HepG2 (cell line): ENCODE data around the gene ZNFX1. TPM values are rescaled to one million over a fixed set of nuclear protein-coding genes. Genes with fewer than 3 reads are reported as not detected.
A peak's percentile ranks its signal among the peaks of the same experiment; 100 is the strongest.

Source experiments
- FOXA3 ChIP-seq: IDR thresholded peaks from 2 replicates; pipeline ENCODE4 v1.6.1; 2016; ENCODE audit warnings: missing genetic modification reagents, missing compliant biosample characterization
- FOXK2 ChIP-seq: fragments of 450-650 bp; IDR thresholded peaks from 2 replicates; pipeline ENCODE4 v1.6.1; 2016
- HMG20A ChIP-seq: IDR thresholded peaks from 2 replicates; pipeline ENCODE4 v1.6.1; 2016; ENCODE audit warnings: borderline replicate concordance
- HMGA1 ChIP-seq: sonication (generic); formaldehyde crosslinking; conservative IDR thresholded peaks from 2 replicates; pipeline ENCODE4 v1.4.0; 2020; ENCODE audit warnings: missing genetic modification reagents
- MBD4 ChIP-seq: IDR thresholded peaks from 2 replicates; pipeline ENCODE4 v1.6.1; 2012; ENCODE audit warnings: low read length, inconsistent platforms, borderline replicate concordance
- PAX8 ChIP-seq: sonication (generic); formaldehyde crosslinking; IDR thresholded peaks from 2 replicates; pipeline ENCODE4 v1.8.0; 2022; ENCODE audit warnings: mild to moderate bottlenecking, missing genetic modification reagents, borderline replicate concordance
- PHB2 ChIP-seq: fragments of 450-650 bp; IDR thresholded peaks from 2 replicates; pipeline ENCODE4 v1.6.1; 2018; ENCODE audit not compliant: partially characterized antibody
- RBAK ChIP-seq: sonication (generic); formaldehyde crosslinking; IDR thresholded peaks from 2 replicates; pipeline ENCODE4 v1.5.1; 2020; ENCODE audit warnings: mild to moderate bottlenecking, missing genetic modification reagents
- SRY ChIP-seq: sonication (generic); formaldehyde crosslinking; IDR thresholded peaks from 2 replicates; pipeline ENCODE4 v1.8.0; 2022; ENCODE audit warnings: mild to moderate bottlenecking, missing genetic modification reagents
- ZNF337 ChIP-seq: sonication (generic); formaldehyde crosslinking; IDR thresholded peaks from 2 replicates; pipeline ENCODE4 v1.5.1; 2020; ENCODE audit warnings: missing genetic modification reagents, low read depth, mild to moderate bottlenecking, borderline replicate concordance
- ZSCAN9 ChIP-seq: IDR thresholded peaks from 2 replicates; pipeline ENCODE4 v1.6.1; 2016; ENCODE audit warnings: borderline replicate concordance
- polyA plus RNA-seq, 8 experiments: library from polyadenylated mRNA; depleted of rRNA in 3 of 8; stranded (reverse) in 7 of 8; unstranded in 1 of 8; fragments of >200 nt; fragmentation: Illumina TruSeq in 4 of 8; extraction: Trizol in 4 of 8; gene quantifications; 2 replicates each; pipeline versions ENCODE4 v1.2.1 to v1.2.3, GENCODE V29; 2011 to 2016; ENCODE audit warnings: low read depth in 4 of 8, missing spikeins in 1 of 8, mixed read lengths in 1 of 8; ENCODE audit not compliant: insufficient read depth in 1 of 8
- total RNA-seq, 5 experiments: library from RNA; depleted of rRNA; stranded (reverse); fragments of >200 nt; fragmentation: Illumina TruSeq; extraction: Trizol; gene quantifications; 2 replicates each; pipeline ENCODE4 v1.2.3, GENCODE V29; 2016; ENCODE audit warnings: low read depth in 1 of 5
- TF ChIP-seq, protein P1 (sequence below): sonication (generic); formaldehyde crosslinking; IDR thresholded peaks from 2 replicates; pipeline ENCODE4 v1.5.0; 2020; ENCODE audit warnings: mild to moderate bottlenecking, missing genetic modification reagents, borderline replicate concordance
- TF ChIP-seq, protein P2 (sequence below): sonication (generic); formaldehyde crosslinking; IDR thresholded peaks from 2 replicates; pipeline ENCODE4 v1.9.0; 2021; ENCODE audit warnings: missing genetic modification reagents, mild to moderate bottlenecking, borderline replicate concordance
- TF ChIP-seq, protein P3 (sequence below): fragments of 450-650 bp; IDR thresholded peaks from 2 replicates; pipeline ENCODE4 v1.6.1; 2017; ENCODE audit warnings: mild to moderate bottlenecking

The ZNFX1 gene
- total and polyA plus RNA-seq, 2 of the 13 experiments (the other 11 are each of a cell fraction or from before 2014, with no cell fraction given), result 2.9 to 11.1 TPM

DNA sequence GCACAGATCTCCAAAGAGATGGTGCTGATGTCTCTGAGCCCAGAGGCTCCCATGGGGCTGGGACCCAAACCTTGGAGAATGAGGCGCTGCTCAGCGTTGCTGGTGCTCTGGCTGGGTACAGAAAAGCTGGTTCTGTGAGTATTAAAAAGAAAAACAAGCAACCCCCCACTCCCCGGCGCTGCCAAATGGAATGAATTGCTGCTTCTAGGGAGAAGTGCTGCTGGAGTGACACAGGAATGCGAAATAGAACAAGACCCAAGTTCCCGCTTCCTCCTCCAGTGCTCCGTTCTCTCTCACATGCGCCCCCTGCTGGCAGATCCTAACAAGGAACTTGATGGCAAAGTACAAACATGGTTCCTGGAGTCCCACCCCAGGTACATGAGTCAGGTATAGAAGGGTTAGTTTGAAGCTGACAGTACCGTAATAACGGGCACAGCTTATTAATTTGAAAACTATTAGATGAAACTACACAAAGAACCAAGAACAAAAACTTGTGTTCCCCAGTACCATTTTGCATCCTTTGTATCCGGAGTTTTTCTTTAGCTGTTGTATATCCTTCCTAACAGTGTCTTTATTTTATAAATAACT, 60.8 kb downstream of the ZNFX1 start (continued):
- TF ChIP-seq, protein P1, sequence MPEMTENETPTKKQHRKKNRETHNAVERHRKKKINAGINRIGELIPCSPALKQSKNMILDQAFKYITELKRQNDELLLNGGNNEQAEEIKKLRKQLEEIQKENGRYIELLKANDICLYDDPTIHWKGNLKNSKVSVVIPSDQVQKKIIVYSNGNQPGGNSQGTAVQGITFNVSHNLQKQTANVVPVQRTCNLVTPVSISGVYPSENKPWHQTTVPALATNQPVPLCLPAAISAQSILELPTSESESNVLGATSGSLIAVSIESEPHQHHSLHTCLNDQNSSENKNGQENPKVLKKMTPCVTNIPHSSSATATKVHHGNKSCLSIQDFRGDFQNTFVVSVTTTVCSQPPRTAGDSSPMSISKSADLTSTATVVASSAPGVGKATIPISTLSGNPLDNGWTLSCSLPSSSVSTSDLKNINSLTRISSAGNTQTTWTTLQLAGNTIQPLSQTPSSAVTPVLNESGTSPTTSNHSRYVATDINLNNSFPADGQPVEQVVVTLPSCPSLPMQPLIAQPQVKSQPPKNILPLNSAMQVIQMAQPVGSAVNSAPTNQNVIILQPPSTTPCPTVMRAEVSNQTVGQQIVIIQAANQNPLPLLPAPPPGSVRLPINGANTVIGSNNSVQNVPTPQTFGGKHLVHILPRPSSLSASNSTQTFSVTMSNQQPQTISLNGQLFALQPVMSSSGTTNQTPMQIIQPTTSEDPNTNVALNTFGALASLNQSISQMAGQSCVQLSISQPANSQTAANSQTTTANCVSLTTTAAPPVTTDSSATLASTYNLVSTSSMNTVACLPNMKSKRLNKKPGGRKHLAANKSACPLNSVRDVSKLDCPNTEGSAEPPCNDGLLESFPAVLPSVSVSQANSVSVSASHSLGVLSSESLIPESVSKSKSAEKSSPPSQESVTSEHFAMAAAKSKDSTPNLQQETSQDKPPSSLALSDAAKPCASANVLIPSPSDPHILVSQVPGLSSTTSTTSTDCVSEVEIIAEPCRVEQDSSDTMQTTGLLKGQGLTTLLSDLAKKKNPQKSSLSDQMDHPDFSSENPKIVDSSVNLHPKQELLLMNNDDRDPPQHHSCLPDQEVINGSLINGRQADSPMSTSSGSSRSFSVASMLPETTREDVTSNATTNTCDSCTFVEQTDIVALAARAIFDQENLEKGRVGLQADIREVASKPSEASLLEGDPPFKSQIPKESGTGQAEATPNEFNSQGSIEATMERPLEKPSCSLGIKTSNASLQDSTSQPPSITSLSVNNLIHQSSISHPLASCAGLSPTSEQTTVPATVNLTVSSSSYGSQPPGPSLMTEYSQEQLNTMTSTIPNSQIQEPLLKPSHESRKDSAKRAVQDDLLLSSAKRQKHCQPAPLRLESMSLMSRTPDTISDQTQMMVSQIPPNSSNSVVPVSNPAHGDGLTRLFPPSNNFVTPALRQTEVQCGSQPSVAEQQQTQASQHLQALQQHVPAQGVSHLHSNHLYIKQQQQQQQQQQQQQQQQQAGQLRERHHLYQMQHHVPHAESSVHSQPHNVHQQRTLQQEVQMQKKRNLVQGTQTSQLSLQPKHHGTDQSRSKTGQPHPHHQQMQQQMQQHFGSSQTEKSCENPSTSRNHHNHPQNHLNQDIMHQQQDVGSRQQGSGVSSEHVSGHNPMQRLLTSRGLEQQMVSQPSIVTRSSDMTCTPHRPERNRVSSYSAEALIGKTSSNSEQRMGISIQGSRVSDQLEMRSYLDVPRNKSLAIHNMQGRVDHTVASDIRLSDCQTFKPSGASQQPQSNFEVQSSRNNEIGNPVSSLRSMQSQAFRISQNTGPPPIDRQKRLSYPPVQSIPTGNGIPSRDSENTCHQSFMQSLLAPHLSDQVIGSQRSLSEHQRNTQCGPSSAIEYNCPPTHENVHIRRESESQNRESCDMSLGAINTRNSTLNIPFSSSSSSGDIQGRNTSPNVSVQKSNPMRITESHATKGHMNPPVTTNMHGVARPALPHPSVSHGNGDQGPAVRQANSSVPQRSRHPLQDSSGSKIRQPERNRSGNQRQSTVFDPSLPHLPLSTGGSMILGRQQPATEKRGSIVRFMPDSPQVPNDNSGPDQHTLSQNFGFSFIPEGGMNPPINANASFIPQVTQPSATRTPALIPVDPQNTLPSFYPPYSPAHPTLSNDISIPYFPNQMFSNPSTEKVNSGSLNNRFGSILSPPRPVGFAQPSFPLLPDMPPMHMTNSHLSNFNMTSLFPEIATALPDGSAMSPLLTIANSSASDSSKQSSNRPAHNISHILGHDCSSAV (CRISPR knock-in tag), result no peak
- TF ChIP-seq RBAK (CRISPR knock-in tag) (no peak), ZSCAN9 (peak; percentile 77; the same call in 1 of the 2 replicates), FOXA3 (CRISPR knock-in tag) (peak; percentile 62), MBD4 (no peak), HMGA1 (CRISPR knock-in tag) (no peak), SRY (no peak), PHB2 (no peak), FOXK2 (no peak), PAX8 (CRISPR knock-in tag) (no peak), HMG20A (no peak), ZNF337 (CRISPR knock-in tag) (no peak)
- TF ChIP-seq, protein P2, sequence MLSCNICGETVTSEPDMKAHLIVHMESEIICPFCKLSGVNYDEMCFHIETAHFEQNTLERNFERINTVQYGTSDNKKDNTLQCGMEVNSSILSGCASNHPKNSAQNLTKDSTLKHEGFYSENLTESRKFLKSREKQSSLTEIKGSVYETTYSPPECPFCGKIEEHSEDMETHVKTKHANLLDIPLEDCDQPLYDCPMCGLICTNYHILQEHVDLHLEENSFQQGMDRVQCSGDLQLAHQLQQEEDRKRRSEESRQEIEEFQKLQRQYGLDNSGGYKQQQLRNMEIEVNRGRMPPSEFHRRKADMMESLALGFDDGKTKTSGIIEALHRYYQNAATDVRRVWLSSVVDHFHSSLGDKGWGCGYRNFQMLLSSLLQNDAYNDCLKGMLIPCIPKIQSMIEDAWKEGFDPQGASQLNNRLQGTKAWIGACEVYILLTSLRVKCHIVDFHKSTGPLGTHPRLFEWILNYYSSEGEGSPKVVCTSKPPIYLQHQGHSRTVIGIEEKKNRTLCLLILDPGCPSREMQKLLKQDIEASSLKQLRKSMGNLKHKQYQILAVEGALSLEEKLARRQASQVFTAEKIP (CRISPR knock-in tag), result no peak
- TF ChIP-seq, protein P3, sequence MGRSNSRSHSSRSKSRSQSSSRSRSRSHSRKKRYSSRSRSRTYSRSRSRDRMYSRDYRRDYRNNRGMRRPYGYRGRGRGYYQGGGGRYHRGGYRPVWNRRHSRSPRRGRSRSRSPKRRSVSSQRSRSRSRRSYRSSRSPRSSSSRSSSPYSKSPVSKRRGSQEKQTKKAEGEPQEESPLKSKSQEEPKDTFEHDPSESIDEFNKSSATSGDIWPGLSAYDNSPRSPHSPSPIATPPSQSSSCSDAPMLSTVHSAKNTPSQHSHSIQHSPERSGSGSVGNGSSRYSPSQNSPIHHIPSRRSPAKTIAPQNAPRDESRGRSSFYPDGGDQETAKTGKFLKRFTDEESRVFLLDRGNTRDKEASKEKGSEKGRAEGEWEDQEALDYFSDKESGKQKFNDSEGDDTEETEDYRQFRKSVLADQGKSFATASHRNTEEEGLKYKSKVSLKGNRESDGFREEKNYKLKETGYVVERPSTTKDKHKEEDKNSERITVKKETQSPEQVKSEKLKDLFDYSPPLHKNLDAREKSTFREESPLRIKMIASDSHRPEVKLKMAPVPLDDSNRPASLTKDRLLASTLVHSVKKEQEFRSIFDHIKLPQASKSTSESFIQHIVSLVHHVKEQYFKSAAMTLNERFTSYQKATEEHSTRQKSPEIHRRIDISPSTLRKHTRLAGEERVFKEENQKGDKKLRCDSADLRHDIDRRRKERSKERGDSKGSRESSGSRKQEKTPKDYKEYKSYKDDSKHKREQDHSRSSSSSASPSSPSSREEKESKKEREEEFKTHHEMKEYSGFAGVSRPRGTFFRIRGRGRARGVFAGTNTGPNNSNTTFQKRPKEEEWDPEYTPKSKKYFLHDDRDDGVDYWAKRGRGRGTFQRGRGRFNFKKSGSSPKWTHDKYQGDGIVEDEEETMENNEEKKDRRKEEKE, result no peak
